ENCODE data around the gene POLR2L. TPM values are rescaled to one million over a fixed set of nuclear protein-coding genes. Genes with fewer than 3 reads are reported as not detected.

The POLR2L gene
- total RNA-seq, 1 donor from 2014 or later: 99.9 TPM

- intact Hi-C loops (cut with micrococcal nuclease): no loop called here
Observed at GRCh38 chr11:828506-829175, 13.7 kb downstream of the POLR2L start.

GRCh38 chr11:827897-828192, 14.5 kb downstream of the POLR2L start, which contains the start of gene CRACR2B:
CRACR2B (plus strand) TSS chr11:827919; CDS start chr11:828608, 689 bp downstream.
- intact Hi-C loops (cut with micrococcal nuclease): no loop called here

GRCh38 chr11:827146-827896, 15.0 kb downstream of the POLR2L start:
- intact Hi-C loops (cut with micrococcal nuclease): no loop called here

GRCh38 chr11:826836-827145, 15.5 kb downstream of the POLR2L start:
- intact Hi-C loops (cut with micrococcal nuclease): no loop called here

GRCh38 chr11:826227-826621, 16.1 kb downstream of the POLR2L start:
- intact Hi-C loops (cut with micrococcal nuclease): no loop called here

- intact Hi-C loops (cut with micrococcal nuclease): no loop called here
Observed at GRCh38 chr11:825366-826226, 16.7 kb downstream of the POLR2L start.

- intact Hi-C loops (cut with micrococcal nuclease): no loop called here
Observed at GRCh38 chr11:824942-825341, 17.4 kb downstream of the POLR2L start.

- intact Hi-C loops (cut with micrococcal nuclease): no loop called here
Observed at GRCh38 chr11:824292-824880, 17.9 kb downstream of the POLR2L start.

- intact Hi-C loops (cut with micrococcal nuclease): no loop called here
Observed at GRCh38 chr11:823441-824291, 18.7 kb downstream of the POLR2L start.

- intact Hi-C loops (cut with micrococcal nuclease): no loop called here
Observed at GRCh38 chr11:821512-822371, 20.6 kb downstream of the POLR2L start.

- intact Hi-C loops (cut with micrococcal nuclease): loop anchor here (1.0 kb wide), 2 partner anchors 9 to 24 kb away; no protein-coding TSS in a partner anchor
Observed at GRCh38 chr11:820655-821511, 21.4 kb downstream of the POLR2L start.

GRCh38 chr11:819943-820649, 22.2 kb downstream of the POLR2L start:
- intact Hi-C loops (cut with micrococcal nuclease): loop anchor here (1.0 kb wide), 5 partner anchors 10 to 23 kb away; partner anchors contain the start of genes PIDD1, POLR2L, RPLP2 and TSPAN4

- intact Hi-C loops (cut with micrococcal nuclease): loop anchor here (1.0 kb wide), 3 partner anchors 10 to 23 kb away; partner anchors contain the start of genes PIDD1, POLR2L, RPLP2 and TSPAN4
Observed at GRCh38 chr11:819129-819931, 23.0 kb downstream of the POLR2L start.

- intact Hi-C loops (cut with micrococcal nuclease): loop anchor here (1.0 kb wide), 3 partner anchors 9 to 24 kb away; partner anchors contain the start of genes PIDD1, POLR2L, RPLP2 and TSPAN4
Observed at GRCh38 chr11:818396-819128, 23.8 kb downstream of the POLR2L start, which contains the start of gene PNPLA2. PNPLA2 (plus strand) TSS chr11:818914; CDS start chr11:819719, 805 bp downstream.

GRCh38 chr11:816433-816779, 25.9 kb downstream of the POLR2L start:
- intact Hi-C loops (cut with micrococcal nuclease): no loop called here

- intact Hi-C loops (cut with micrococcal nuclease): no loop called here
Observed at GRCh38 chr11:815675-816432, 26.5 kb downstream of the POLR2L start.
